Breast epithelium (tissue), 3 donors: Measurements from ENCODE around the gene UBTD2.

Experiments
- CTCF ChIP-seq, 3 donors: fragments of 450-650 bp; IDR thresholded peaks; one replicate each; pipeline ENCODE4 v1.5.1; 2016 to 2017; ENCODE audit warnings: antibody characterized with exemption in 3 of 3, mild to moderate bottlenecking in 3 of 3, moderate library complexity in 3 of 3
- POLR2AphosphoS5 ChIP-seq, 3 donors: sonication (generic); formaldehyde crosslinking; IDR thresholded peaks; one replicate each; pipeline ENCODE4 v1.6.1; 2017; ENCODE audit warnings: antibody characterized with exemption in 3 of 3

DNA sequence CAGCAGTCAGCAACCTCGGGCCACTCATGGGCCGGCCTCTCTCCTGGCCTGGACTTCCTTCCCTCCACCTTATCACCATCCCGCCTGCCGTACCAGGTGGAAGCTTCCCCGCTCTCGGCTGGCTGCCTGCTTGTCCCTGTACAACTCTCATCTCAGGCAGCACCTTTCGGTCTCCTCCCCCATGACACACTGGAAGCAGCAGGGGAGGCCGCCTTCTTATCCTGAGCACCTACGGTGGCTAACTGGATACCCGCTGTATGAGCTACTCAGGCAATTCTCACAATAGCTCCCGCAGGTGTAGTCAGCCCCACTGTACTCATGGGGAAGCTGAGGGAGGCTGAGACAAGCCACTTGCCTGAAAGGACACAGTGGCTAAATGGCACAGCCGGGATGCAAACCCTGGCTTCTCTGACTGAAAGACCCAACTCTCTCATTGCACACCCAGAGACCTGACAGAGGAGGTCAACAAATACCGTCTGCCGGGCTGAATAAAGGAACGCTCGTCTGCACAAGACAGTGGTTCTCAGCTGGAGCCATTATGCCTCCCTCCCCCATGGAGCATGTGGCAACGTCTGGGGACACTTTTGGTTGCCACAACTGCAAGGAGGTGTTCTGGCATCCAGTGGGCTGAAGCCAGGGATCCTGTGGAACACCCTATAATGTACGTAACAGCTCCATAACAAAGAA is 105.1 kb downstream of the UBTD2 start:
- no peak for TF ChIP-seq CTCF (IDR thresholded peaks at IDR 0.05)
- TF ChIP-seq POLR2AphosphoS5 (IDR thresholded peaks at IDR 0.05), result no peak
